DMS 273 treated with DMSO at 0.1 percent for 48 hours (cell line): Measurements from ENCODE around the gene GRIN2A.

ENCODE experiments used
- DNase-seq: peaks from one replicate; lab custom pipeline; 2025; lab: John Stamatoyannopoulos, UW

Gene GRIN2A

DNA sequence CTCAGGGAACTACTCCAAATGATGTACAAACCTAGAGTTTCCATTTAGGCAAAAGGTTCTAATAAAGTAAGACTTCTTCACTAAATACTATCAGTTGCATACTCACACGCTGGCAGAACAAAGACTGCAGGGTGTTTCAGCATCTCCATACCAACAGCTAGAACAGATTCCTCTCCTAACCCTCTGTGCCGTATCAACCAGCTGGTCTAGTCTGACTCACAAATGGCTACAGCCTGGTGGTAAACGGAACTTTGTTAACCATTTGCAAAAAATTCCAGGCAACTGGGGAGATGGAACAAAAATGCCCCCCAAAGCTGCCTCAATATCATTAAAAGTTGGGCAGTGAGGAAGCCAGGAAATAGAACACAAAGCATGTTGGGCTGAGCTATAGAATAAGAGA is 217.1 kb downstream of the GRIN2A start:
- DNase-seq, result no peak

- DNase-seq, result no peak
These were observed 217.8 kb downstream of the GRIN2A start for GRCh38 chr16:9964426-9964825.

GRCh38 chr16:9957433-9957832 is 224.8 kb downstream of the GRIN2A start:
- DNase-seq, result no peak

DNA sequence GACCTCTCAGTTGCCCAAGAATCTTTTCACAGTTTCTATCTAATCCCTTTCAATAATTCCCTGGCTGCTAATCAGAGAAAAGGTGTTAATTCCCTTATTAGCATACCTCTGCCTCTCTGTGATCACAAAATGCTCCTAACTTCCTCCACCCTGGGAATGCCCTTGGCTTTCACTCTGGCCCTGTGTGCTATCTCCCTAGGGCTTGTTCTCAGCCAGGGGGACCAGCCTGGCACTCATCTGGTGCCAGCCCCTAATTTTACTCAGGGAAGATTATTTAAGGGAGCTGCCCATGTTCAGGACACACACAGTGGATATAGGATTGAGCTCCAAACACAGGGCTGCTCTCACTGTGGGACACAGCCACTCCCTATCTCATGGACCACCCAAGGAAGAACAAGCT is 225.2 kb downstream of the GRIN2A start:
- DNase-seq, result no peak

GRCh38 chr16:9955677-9956076 is 226.6 kb downstream of the GRIN2A start:
- no peak for DNase-seq

GRCh38 chr16:9953908-9954570 is 228.2 kb downstream of the GRIN2A start:
- no peak for DNase-seq

- no peak for DNase-seq
These were observed 231.6 kb downstream of the GRIN2A start for GRCh38 chr16:9950658-9951057.

- no peak for DNase-seq
These were observed 232.8 kb downstream of the GRIN2A start for GRCh38 chr16:9949396-9949795.

DNA sequence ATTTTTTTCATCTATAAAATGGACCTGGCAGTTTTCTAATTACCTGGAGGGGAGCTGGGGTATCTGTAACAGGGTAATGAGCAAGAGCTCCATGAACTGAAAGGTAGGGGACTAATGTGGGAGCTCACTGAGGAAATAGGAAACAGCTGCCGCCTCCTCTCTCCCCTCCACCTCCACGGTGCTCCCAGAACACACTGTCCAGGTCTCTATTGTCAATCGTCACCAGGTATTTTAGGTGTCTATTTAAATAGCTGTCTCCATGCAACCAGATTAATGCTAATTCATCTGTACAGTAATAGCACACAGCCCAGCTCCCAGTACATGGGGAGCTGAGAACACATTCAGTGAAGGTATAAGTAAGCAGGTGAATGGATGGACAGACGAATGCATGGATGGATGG is 233.3 kb downstream of the GRIN2A start:
- no peak for DNase-seq

DNA sequence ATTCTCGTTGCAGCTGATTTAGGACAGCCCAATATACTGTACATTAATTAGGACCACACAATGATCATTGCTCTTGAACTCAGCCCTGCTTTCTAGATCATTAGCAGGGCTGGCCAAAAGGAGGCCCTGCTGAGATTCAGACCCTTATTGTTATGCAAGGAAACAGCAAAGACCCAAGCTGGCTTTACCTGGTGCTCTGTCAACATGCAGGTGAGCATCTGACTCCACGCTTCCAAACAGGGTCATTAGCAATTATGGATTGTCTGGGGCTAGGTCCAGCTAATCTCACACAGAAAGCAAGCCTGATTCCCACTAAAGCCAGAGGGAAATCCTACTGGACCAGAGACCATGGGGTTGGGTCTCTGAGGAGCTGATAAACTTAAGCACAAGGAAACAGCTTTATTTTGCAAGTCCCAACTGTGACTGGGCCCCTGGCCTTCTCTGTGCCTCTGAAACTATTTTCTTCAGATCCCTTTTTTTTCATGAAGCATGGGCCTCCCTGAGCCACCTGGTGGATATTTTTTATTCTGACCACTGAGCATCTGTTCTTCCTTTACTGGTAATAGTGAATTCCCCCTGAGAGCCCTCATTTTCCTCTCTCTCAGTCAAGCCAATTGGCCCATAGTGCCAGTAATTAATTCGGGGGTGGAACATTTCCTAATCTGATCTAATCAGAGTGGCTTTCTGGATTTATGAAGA is 236.1 kb downstream of the GRIN2A start:
- DNase-seq, result no peak

DNA sequence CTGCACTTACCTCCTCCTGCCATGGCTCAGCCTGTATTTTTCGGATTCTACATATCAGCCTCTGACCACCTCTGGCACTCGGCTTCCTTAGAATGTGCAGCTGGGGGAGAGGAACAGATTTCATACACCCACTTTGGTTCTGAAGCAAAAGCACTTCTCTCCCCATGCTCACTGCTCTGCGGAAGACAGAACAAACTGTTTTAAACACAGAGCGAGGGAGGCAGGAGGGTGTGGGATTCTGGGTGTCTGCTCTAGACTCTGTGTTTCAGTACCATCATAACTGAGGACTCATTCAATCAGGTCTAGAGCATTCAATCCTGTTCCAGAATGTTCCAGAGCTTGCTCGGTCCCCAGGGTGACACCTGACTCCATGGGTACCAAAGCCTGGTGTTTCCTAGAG is 239.1 kb downstream of the GRIN2A start:
- DNase-seq, result no peak

DNA sequence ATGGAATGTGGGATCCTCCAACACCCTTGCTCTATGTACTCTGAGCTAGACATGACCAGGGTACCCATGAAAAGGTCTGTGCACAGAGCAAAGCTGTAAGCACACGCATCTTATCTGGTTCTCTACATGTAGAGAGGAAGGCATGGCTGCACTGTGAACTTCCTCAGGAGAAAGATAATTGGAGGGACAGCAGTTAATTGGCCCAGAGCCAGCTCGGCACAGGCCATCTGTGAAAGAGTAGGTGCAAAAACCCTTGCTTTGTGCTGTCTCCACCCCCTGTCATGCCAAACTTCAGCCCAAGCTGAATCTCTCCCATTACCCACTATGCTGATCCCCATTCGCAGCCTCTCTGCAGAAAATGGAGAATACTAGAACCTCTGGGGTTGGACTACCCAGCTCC is 241.0 kb downstream of the GRIN2A start:
- no peak for DNase-seq

GRCh38 chr16:9934723-9935508 is 247.3 kb downstream of the GRIN2A start:
- no peak for DNase-seq

GRCh38 chr16:9932919-9933653 is 249.1 kb downstream of the GRIN2A start:
- no peak for DNase-seq

GRCh38 chr16:9932000-9932399 is 250.2 kb downstream of the GRIN2A start:
- DNase-seq, result no peak

GRCh38 chr16:9929836-9930235 is 252.4 kb downstream of the GRIN2A start:
- DNase-seq, result no peak

GRCh38 chr16:9929313-9929712 is 252.9 kb downstream of the GRIN2A start:
- DNase-seq, result no peak

DNA sequence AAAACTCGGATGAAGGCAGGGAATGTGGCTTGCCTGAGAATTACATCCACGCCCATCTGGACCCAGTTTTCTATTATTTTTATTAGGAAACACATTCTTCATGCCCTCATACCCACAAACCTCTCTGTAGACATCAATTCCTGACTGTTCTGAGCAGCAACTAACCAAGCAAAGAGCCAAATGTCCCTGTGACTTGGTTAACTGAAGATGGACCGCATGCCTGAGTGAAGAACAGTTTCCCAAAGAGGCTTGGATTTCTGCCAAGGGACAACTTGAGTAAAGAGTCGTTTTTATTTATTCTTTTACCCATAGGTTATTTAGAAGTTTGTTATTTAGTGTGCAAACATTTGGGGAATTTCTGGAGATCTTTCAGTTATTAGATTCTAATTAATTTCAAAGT is 259.8 kb downstream of the GRIN2A start:
- DNase-seq, result no peak

- DNase-seq, result no peak
These were observed 260.2 kb downstream of the GRIN2A start for GRCh38 chr16:9921997-9922396.

GRCh38 chr16:9919460-9919859 is 262.8 kb downstream of the GRIN2A start:
- DNase-seq, result no peak

DNA sequence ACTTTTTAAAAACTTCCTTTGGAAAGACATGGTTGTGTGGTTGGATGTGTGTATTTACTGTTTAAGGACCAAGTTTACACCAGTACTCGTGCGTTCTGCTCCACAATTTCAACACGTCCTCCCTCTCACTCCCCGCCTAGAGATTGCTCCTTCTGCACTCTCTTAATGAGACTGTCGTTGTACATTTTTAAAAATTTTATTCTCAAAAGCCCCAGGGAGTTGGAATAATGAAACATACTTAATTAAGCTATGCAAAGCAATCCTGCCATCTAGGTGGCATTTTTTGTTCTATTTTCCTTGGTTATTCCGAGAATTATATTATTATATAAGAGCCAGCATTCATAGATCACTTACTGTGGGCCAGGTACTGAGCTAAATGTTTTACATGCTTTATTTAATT is 264.5 kb downstream of the GRIN2A start:
- DNase-seq, result no peak

DNA sequence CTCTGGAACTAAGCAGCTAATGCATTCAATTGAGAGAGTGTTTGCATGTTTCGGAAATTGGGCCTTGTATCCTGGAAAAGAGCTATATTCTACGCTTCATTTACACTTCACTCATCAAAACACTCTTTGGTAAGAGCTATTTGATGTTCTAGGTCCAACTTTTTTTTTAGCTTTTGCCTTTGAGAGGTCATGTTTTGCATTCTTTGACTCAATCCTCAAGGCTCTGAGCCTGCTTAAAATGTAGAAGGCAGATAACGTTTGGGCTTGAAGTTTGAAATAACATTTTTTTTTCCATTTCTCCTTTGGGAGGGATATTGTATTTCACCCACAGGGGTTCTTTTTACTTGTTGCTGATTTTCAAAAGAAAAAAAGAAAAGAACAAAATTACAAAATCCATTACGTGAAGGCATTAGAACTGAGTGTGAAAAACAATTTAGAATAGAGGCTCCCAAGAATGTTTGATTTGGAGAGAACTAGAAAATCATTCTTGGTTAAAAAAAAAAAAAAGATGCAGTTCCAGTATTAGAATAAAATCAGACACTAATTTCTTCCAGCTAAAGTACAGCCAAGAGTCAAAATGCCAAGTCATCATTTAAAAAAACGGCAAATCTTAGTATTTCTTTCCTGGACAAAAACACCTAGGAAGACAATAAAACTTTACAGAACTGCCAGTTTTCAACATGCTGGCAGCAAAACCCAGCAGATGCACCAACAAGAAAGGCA is 268.5 kb downstream of the GRIN2A start:
- no peak for DNase-seq
